Measurements from ENCODE around the gene ATP10B.

The ATP10B gene

DNA sequence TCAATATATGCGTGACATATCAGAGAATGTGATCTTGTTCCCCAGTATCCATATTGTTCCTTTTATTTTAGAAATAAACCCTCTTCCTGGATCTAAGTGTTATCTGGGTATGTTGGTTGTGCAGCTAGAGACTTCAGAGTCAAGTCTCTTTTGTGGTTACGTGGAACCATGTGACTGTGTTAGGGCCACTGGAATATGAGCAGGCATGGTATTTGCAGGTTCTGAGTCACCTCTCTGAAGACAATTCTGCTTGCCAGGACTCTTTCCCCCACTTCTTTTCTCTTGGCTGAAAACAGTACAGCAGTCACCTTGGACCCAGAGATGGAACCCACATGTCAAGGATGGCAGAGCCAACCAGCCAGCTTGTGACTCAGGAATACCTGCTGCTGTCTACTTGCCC lies 59.7 kb downstream of the ATP10B start:
- H3K27me3 ChIP-seq (ENCODE audit: control insufficient read depth in 1 of 2, insufficient read depth in 2 of 2, low read length in 2 of 2), result no peaks in the 10 kb centered on the region
- H3K36me3 ChIP-seq (ENCODE audit: control insufficient read depth in 1 of 2, insufficient read depth in 2 of 2, low read length in 2 of 2), result no peaks in the 10 kb centered on the region
- peaks cover 3 to 8% of the 10 kb centered on the region in 2 donors for H3K4me1 ChIP-seq (ENCODE audit: control insufficient read depth in 1 of 2, insufficient read depth in 2 of 2, low read length in 2 of 2)
- no peak overlapping the region for H3K4me3 ChIP-seq (ENCODE audit: low read depth in 1 of 2, low read length in 2 of 2)
- no peak overlapping the region for H3K9ac ChIP-seq (ENCODE audit: low read depth in 1 of 2, low read length in 2 of 2)
- H3K9me3 ChIP-seq (ENCODE audit: control insufficient read depth in 1 of 2, low read length in 2 of 2), result no peaks in the 10 kb centered on the region
- H3K27ac ChIP-seq (ENCODE audit: low read depth, low read length), result no peak overlapping the region

DNA sequence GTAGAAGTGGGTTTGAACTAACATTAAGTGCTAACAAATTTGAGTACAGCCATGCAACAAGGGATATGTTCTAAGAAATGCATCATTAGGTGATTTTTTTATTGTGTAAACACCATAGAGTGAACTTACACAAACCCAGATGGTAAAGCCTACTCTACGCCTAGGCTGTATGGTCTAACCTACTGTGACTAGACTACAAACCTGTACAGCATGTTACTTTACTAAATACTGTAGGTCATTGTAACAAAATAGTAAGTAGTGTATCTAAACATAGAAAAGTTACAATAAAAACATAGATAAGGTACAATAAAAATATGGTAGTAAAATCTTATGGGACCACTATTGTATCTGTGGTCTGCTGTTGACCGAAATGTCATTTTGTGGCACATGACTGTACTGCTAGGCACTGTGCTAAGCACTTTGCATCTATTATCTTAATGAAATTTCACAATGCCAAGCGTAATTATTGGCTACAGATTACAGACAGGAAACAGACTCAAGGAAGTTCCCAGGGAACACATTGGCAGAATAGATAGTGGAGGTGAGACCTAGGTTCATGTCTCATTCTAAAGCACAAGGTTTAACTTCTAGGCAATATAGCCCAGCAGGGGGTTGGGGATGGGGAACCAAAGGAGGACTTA lies 62.7 kb downstream of the ATP10B start:
- Histone ChIP-seq H3K27ac (ENCODE audit: low read depth, low read length) (no peak overlapping the region), H3K27me3 (ENCODE audit: control insufficient read depth in 1 of 2, insufficient read depth in 2 of 2, low read length in 2 of 2) (no peaks in the 10 kb centered on the region), H3K4me1 (ENCODE audit: control insufficient read depth in 1 of 2, insufficient read depth in 2 of 2, low read length in 2 of 2) (peaks cover 3 to 17% of the 10 kb centered on the region in 2 donors), H3K9ac (ENCODE audit: low read depth in 1 of 2, low read length in 2 of 2) (no peak overlapping the region), H3K36me3 (ENCODE audit: control insufficient read depth in 1 of 2, insufficient read depth in 2 of 2, low read length in 2 of 2) (no peaks in the 10 kb centered on the region), H3K9me3 (ENCODE audit: control insufficient read depth in 1 of 2, low read length in 2 of 2) (no peaks in the 10 kb centered on the region), H3K4me3 (ENCODE audit: low read depth in 1 of 2, low read length in 2 of 2) (no peak overlapping the region)

DNA sequence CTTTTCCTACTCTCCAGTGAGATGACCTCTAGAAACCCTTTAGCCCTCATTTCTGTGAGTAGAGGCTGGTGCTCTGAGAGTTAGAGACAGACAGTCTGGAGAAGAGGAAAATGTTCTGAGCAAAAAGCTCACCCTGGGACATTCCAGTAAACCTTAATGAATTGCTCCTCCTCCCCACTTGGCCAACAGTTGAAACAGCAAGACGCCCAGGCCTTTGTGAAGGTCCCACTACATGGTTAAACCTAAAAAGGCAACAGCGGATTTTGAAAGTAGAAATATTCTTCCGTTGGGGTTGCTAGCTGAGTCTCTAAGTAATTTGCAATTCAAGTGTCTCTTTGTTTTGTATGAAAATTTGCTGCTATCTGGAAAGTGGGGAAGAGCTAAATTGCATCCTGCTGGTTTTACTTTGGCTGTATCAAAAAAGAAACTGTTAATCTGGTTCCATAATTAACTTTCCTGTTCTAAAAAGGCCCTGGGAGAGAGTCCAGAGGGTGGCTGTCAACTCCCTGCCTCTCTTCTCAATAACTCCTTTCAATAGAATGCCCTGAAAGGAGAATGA lies 63.8 kb downstream of the ATP10B start:
- Histone ChIP-seq H3K36me3 (ENCODE audit: control insufficient read depth in 1 of 2, insufficient read depth in 2 of 2, low read length in 2 of 2) (no peaks in the 10 kb centered on the region), H3K9ac (ENCODE audit: low read depth in 1 of 2, low read length in 2 of 2) (no peak overlapping the region), H3K4me3 (ENCODE audit: low read depth in 1 of 2, low read length in 2 of 2) (no peak overlapping the region), H3K27ac (ENCODE audit: low read depth, low read length) (no peak overlapping the region), H3K4me1 (ENCODE audit: control insufficient read depth in 1 of 2, insufficient read depth in 2 of 2, low read length in 2 of 2) (peaks cover 3 to 17% of the 10 kb centered on the region in 2 donors), H3K9me3 (ENCODE audit: control insufficient read depth in 1 of 2, low read length in 2 of 2) (no peaks in the 10 kb centered on the region), H3K27me3 (ENCODE audit: control insufficient read depth in 1 of 2, insufficient read depth in 2 of 2, low read length in 2 of 2) (no peaks in the 10 kb centered on the region)

DNA sequence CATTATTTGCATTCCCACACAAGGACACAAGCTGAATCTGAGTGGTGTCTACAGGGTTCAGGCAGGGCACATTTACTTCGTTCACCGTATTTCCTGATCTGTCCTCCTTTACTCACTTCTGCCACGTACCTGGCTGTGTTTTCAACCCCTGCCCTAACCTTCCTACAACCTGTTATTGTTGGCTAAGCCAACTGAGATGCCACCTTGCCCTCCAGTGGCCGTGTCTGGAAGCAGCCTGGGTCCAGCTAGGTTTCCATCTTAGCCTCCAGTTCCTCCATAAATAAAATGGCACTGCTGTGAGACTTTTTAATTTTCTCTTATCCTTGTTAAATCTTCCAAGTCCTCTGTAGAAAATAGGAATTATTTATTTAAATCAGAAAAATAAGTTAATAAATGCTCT lies 64.8 kb downstream of the ATP10B start:
- Histone ChIP-seq H3K4me3 (ENCODE audit: low read depth in 1 of 2, low read length in 2 of 2) (no peak overlapping the region), H3K27me3 (ENCODE audit: control insufficient read depth in 1 of 2, insufficient read depth in 2 of 2, low read length in 2 of 2) (no peaks in the 10 kb centered on the region), H3K9me3 (ENCODE audit: control insufficient read depth in 1 of 2, low read length in 2 of 2) (no peaks in the 10 kb centered on the region), H3K4me1 (ENCODE audit: control insufficient read depth in 1 of 2, insufficient read depth in 2 of 2, low read length in 2 of 2) (peaks cover 3 to 17% of the 10 kb centered on the region in 2 donors), H3K27ac (ENCODE audit: low read depth, low read length) (no peak overlapping the region), H3K9ac (ENCODE audit: low read depth in 1 of 2, low read length in 2 of 2) (no peak overlapping the region), H3K36me3 (ENCODE audit: control insufficient read depth in 1 of 2, insufficient read depth in 2 of 2, low read length in 2 of 2) (no peaks in the 10 kb centered on the region)

DNA sequence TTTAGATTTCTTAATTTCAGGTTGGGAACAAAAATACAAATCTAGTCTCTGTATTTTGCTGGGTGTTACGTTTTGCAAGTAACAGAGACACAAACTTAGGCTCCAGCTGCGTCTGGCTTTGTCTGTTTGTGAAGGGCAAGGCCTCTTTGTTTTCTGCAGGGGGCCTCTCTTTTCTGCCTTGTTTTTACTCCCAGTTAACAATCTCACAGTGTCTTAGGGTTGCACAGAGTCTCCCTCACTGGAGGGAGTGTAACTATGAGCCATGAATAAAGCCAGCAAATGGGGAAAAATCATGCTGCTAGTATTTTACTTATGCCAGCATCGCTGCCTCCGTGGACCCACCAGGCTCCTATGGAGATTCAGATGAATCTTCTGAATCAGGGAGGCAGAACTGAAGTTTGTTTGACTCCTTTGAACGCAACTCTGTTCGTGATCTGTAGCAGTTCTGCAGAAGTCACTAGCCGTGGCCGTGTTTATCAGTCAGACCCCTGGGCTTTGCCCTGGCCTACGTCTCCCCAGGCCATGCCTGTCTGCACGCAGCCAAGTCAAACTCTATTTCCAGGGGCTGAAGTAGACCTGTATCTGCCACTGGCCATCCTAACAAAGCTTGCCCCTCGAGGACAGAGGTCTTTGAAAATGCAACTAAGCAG lies 77.2 kb downstream of the ATP10B start:
- Histone ChIP-seq H3K4me1 (ENCODE audit: control insufficient read depth in 1 of 2, insufficient read depth in 2 of 2, low read length in 2 of 2) (no peaks in the 10 kb centered on the region), H3K4me3 (ENCODE audit: low read depth in 1 of 2, low read length in 2 of 2) (no peak overlapping the region), H3K27ac (ENCODE audit: low read depth, low read length) (no peak overlapping the region), H3K36me3 (ENCODE audit: control insufficient read depth in 1 of 2, insufficient read depth in 2 of 2, low read length in 2 of 2) (no peaks in the 10 kb centered on the region), H3K27me3 (ENCODE audit: control insufficient read depth in 1 of 2, insufficient read depth in 2 of 2, low read length in 2 of 2) (no peaks in the 10 kb centered on the region), H3K9me3 (ENCODE audit: control insufficient read depth in 1 of 2, low read length in 2 of 2) (no peaks in the 10 kb centered on the region), H3K9ac (ENCODE audit: low read depth in 1 of 2, low read length in 2 of 2) (no peak overlapping the region)

DNA sequence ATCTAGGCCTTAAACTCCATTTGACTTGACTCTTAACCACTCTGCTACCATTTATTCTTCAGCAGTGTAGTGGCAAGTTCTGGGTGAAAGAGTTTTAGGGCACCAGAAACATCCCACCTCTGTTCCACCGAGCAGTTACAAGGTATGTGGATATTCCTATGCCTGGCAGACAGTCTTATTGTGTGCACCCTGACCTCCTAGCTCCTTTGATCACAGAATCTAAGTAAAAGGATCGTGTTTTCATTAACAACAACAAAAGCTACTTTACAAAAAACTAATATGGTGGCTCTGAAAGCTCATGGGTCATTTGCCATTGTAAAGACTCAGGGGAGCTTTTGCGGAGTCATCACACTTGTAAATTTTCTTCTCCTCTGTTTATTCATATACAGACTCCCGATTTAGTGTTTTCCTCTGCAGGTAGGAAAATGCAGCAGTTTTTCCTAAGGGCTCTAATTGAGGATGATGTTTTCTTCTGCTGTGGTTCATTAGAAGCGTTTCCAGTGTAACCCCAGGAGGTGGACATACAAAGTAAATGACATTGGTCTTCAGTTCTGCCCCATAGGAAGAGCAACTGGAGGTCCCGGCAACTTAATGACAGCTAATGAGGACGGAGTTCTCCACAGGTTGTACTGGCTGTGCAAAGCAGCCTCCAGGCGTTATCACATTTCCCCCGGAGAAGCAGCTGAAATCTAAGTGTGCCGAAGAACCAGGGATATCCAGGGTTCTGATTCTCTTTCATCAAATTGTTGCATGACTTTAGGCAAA lies 78.2 kb downstream of the ATP10B start:
- Histone ChIP-seq H3K4me3 (ENCODE audit: low read depth in 1 of 2, low read length in 2 of 2) (no peak overlapping the region), H3K9me3 (ENCODE audit: control insufficient read depth in 1 of 2, low read length in 2 of 2) (no peaks in the 10 kb centered on the region), H3K9ac (ENCODE audit: low read depth in 1 of 2, low read length in 2 of 2) (no peak overlapping the region), H3K27me3 (ENCODE audit: control insufficient read depth in 1 of 2, insufficient read depth in 2 of 2, low read length in 2 of 2) (no peaks in the 10 kb centered on the region), H3K27ac (ENCODE audit: low read depth, low read length) (no peak overlapping the region), H3K36me3 (ENCODE audit: control insufficient read depth in 1 of 2, insufficient read depth in 2 of 2, low read length in 2 of 2) (no peaks in the 10 kb centered on the region), H3K4me1 (ENCODE audit: control insufficient read depth in 1 of 2, insufficient read depth in 2 of 2, low read length in 2 of 2) (no peaks in the 10 kb centered on the region)

DNA sequence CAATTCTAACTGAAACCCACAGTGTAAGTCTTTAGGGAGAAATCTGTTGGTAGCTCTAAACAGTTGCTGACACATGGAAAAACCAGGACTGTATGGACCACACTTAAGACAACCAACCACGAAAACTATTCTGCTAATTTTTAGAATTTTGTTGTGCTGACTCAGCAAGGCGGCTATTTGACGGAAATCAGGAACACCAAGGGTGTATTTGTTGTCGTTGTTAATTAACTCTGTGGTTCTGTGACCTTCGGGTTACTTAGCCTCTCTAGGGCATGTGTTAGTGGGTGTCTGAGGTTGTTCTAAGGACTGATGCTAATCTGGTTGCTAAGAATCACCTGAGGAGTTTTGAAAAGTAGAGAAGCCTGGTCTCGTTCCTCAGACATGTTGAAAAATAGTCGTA lies 79.2 kb downstream of the ATP10B start:
- Histone ChIP-seq H3K27ac (ENCODE audit: low read depth, low read length) (no peak overlapping the region), H3K9me3 (ENCODE audit: control insufficient read depth in 1 of 2, low read length in 2 of 2) (no peaks in the 10 kb centered on the region), H3K36me3 (ENCODE audit: control insufficient read depth in 1 of 2, insufficient read depth in 2 of 2, low read length in 2 of 2) (no peaks in the 10 kb centered on the region), H3K4me1 (ENCODE audit: control insufficient read depth in 1 of 2, insufficient read depth in 2 of 2, low read length in 2 of 2) (no peaks in the 10 kb centered on the region), H3K27me3 (ENCODE audit: control insufficient read depth in 1 of 2, insufficient read depth in 2 of 2, low read length in 2 of 2) (no peaks in the 10 kb centered on the region), H3K4me3 (ENCODE audit: low read depth in 1 of 2, low read length in 2 of 2) (no peak overlapping the region), H3K9ac (ENCODE audit: low read depth in 1 of 2, low read length in 2 of 2) (no peak overlapping the region)

DNA sequence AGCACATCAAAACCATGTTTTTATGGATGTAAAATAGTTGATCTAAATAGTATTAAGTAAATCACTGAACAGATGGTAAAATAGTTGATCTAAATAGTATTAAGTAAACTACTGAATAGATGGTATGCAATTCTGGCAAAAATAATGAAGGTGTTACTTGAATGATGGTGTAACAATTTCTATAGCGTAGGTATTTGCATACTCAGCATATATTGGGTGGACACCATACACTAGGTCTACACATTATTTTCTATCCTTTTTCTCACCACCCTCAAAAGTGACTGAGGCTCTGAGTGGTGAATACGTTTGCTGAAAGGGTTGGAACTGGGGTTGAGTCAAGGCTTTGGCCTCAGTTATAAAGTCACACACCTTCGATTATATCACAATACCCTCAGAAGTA lies 81.3 kb downstream of the ATP10B start:
- H3K9me3 ChIP-seq (ENCODE audit: control insufficient read depth in 1 of 2, low read length in 2 of 2), result no peaks in the 10 kb centered on the region
- no peak overlapping the region for H3K9ac ChIP-seq (ENCODE audit: low read depth in 1 of 2, low read length in 2 of 2)
- no peaks in the 10 kb centered on the region for H3K36me3 ChIP-seq (ENCODE audit: control insufficient read depth in 1 of 2, insufficient read depth in 2 of 2, low read length in 2 of 2)
- no peak overlapping the region for H3K27ac ChIP-seq (ENCODE audit: low read depth, low read length)
- H3K4me3 ChIP-seq (ENCODE audit: low read depth in 1 of 2, low read length in 2 of 2), result no peak overlapping the region
- H3K27me3 ChIP-seq (ENCODE audit: control insufficient read depth in 1 of 2, insufficient read depth in 2 of 2, low read length in 2 of 2), result no peaks in the 10 kb centered on the region
- H3K4me1 ChIP-seq (ENCODE audit: control insufficient read depth in 1 of 2, insufficient read depth in 2 of 2, low read length in 2 of 2), result no peaks in the 10 kb centered on the region

DNA sequence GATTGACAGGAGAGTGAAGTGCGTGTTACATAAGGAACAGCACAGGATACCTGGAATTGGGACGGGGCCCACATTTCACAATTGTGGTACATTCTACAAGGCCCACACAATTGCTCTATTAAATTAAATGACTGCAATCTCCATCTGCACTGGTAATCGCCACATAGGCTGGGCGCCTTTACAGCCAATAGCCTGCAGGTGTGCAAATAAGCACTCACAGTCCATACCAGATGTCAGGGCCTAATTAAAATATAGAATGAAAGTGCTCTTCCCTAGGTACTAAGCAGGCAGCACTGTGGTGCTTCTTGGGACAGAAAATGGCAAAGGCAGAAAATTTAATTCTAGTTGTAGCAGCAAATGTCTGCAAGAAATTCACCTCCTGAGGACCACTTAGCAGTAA lies 82.7 kb downstream of the ATP10B start:
- Histone ChIP-seq H3K27me3 (ENCODE audit: control insufficient read depth in 1 of 2, insufficient read depth in 2 of 2, low read length in 2 of 2) (no peaks in the 10 kb centered on the region), H3K36me3 (ENCODE audit: control insufficient read depth in 1 of 2, insufficient read depth in 2 of 2, low read length in 2 of 2) (no peaks in the 10 kb centered on the region), H3K9me3 (ENCODE audit: control insufficient read depth in 1 of 2, low read length in 2 of 2) (no peaks in the 10 kb centered on the region), H3K4me1 (ENCODE audit: control insufficient read depth in 1 of 2, insufficient read depth in 2 of 2, low read length in 2 of 2) (no peaks in the 10 kb centered on the region), H3K4me3 (ENCODE audit: low read depth in 1 of 2, low read length in 2 of 2) (no peak overlapping the region), H3K9ac (ENCODE audit: low read depth in 1 of 2, low read length in 2 of 2) (no peak overlapping the region), H3K27ac (ENCODE audit: low read depth, low read length) (no peak overlapping the region)

DNA sequence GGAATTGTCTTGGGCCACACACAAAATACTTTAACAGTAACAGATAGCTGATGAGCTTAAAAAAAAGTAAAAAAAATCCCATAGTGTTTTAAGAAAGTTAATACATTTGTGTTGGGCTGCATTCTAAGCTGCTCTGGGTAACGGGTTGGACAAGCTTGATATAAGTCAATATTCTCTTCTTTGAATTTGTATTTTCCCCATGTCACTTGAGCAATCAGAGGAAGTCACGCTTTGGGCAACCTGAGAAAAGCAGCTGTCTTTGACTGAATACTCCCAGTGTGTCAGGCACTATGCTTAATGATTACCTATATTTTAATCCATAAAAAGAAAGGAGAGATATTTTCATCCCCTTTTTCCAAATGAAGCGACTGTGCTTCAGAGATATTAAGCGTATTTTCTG lies 84.9 kb downstream of the ATP10B start:
- Histone ChIP-seq H3K4me3 (ENCODE audit: low read depth in 1 of 2, low read length in 2 of 2) (no peak overlapping the region), H3K36me3 (ENCODE audit: control insufficient read depth in 1 of 2, insufficient read depth in 2 of 2, low read length in 2 of 2) (no peaks in the 10 kb centered on the region), H3K4me1 (ENCODE audit: control insufficient read depth in 1 of 2, insufficient read depth in 2 of 2, low read length in 2 of 2) (no peaks in the 10 kb centered on the region), H3K27me3 (ENCODE audit: control insufficient read depth in 1 of 2, insufficient read depth in 2 of 2, low read length in 2 of 2) (no peaks in the 10 kb centered on the region), H3K9me3 (ENCODE audit: control insufficient read depth in 1 of 2, low read length in 2 of 2) (no peaks in the 10 kb centered on the region), H3K9ac (ENCODE audit: low read depth in 1 of 2, low read length in 2 of 2) (no peak overlapping the region), H3K27ac (ENCODE audit: low read depth, low read length) (no peak overlapping the region)
